ENCODE results near the gene TMEM253.

TMEM253 gene

GRCh38 chr14:21106176-21106497 is 5.3 kb downstream of the TMEM253 start:
- DNase-seq, result no peak

GRCh38 chr14:21106498-21107282 is 5.8 kb downstream of the TMEM253 start:
- DNase-seq, result peak; percentile 70

- DNase-seq, result no peak
These were observed 6.5 kb downstream of the TMEM253 start for GRCh38 chr14:21107283-21107800.

GRCh38 chr14:21108791-21109190 is 7.9 kb downstream of the TMEM253 start:
- no peak for DNase-seq

- no peak for DNase-seq
These were observed 8.7 kb downstream of the TMEM253 start for GRCh38 chr14:21109377-21110138.

GRCh38 chr14:21112255-21112654 is 11.4 kb downstream of the TMEM253 start:
- no peak for DNase-seq

- DNase-seq, result no peak
These were observed 12.5 kb downstream of the TMEM253 start for GRCh38 chr14:21113369-21113768.

GRCh38 chr14:21118933-21119332 is 18.1 kb downstream of the TMEM253 start:
- no peak for DNase-seq

GRCh38 chr14:21120686-21121085 is 19.8 kb downstream of the TMEM253 start:
- no peak for DNase-seq

- DNase-seq, result no peak
These were observed 20.3 kb downstream of the TMEM253 start for GRCh38 chr14:21121122-21121521.

- DNase-seq, result no peak
These were observed 22.6 kb downstream of the TMEM253 start for GRCh38 chr14:21123429-21123828.

GRCh38 chr14:21133901-21134300 is 33.0 kb downstream of the TMEM253 start:
- DNase-seq, result no peak

- no peak for DNase-seq
These were observed 35.2 kb downstream of the TMEM253 start for GRCh38 chr14:21136024-21136423.

- DNase-seq, result no peak
These were observed 41.5 kb downstream of the TMEM253 start for GRCh38 chr14:21142357-21142756.

GRCh38 chr14:21145437-21145836 is 44.6 kb downstream of the TMEM253 start:
- no peak for DNase-seq

- no peak for DNase-seq
These were observed 48.9 kb downstream of the TMEM253 start for GRCh38 chr14:21149641-21150367.
